K562 (cell line): ENCODE results near the gene PTPN9. TPM values are rescaled to one million over a fixed set of nuclear protein-coding genes. Genes with fewer than 3 reads are reported as not detected.

ENCODE experiments used
- CBFA2T3 ChIP-seq: fragments of 450-650 bp; IDR thresholded peaks from 2 replicates; pipeline ENCODE4 v1.6.1; 2017
- CGGBP1 ChIP-seq: fragments of 250-450 bp; sonication (Bioruptor Pico); IDR thresholded peaks from 2 replicates; pipeline ENCODE4 v1.9.0; 2021; ENCODE audit warnings: mild to moderate bottlenecking
- MTA2 ChIP-seq: fragments of 450-650 bp; IDR thresholded peaks from 2 replicates; pipeline ENCODE4 v1.6.1; 2016; ENCODE audit warnings: low read depth
- PRDM10 ChIP-seq: fragments of 450-650 bp; IDR thresholded peaks from 2 replicates; pipeline ENCODE4 v1.6.1; 2018; ENCODE audit not compliant: partially characterized antibody
- TCF3 ChIP-seq: sonication (generic); formaldehyde crosslinking; IDR thresholded peaks from 2 replicates; pipeline ENCODE4 v1.4.0; 2020; ENCODE audit warnings: mild to moderate bottlenecking, missing genetic modification reagents
- VEZF1 ChIP-seq: fragments of 200-800 bp; sonication (Bioruptor generic); IDR thresholded peaks from 2 replicates; pipeline ENCODE4 v1.6.1; 2017; ENCODE audit warnings: missing genetic modification characterization, missing compliant biosample characterization
- ZZZ3 ChIP-seq: fragments of 450-650 bp; IDR thresholded peaks from 2 replicates; pipeline ENCODE4 v1.6.1; 2016; ENCODE audit warnings: antibody characterized with exemption, mild to moderate bottlenecking, moderate library complexity
- polyA plus RNA-seq, 8 experiments: library from polyadenylated mRNA; depleted of rRNA in 4 of 8; stranded (reverse) in 5 of 8; unstranded in 3 of 8; fragments of >200 nt; fragmentation: Nextera tagmentation in 2 of 8; fragmentation: Illumina TruSeq in 1 of 8; extraction: Ambion mirVana in 2 of 8; extraction: Trizol in 1 of 8; gene quantifications; 2 replicates each; pipeline versions ENCODE4 v1.2.1 to v1.2.3, GENCODE V29; 2011 to 2014; ENCODE audit warnings: inconsistent platforms in 1 of 8, missing spikeins in 1 of 8
- total RNA-seq, 7 experiments: library from RNA; depleted of rRNA in 6 of 7; stranded (reverse); fragments of >200 nt in 6 of 7; fragmentation: Illumina TruSeq in 2 of 7; extraction: Trizol in 2 of 7; gene quantifications; 2 replicates each; pipeline versions ENCODE4 v1.2.1 to v1.2.3, GENCODE V29; 2011 to 2021; ENCODE audit warnings: low replicate concordance in 1 of 7

Gene PTPN9
- total and polyA plus RNA-seq, 9 of the 15 experiments (the other 6 are each of a cell fraction or from before 2014, with no cell fraction given), result 5.0 to 24.0 (median 14.2) TPM

DNA sequence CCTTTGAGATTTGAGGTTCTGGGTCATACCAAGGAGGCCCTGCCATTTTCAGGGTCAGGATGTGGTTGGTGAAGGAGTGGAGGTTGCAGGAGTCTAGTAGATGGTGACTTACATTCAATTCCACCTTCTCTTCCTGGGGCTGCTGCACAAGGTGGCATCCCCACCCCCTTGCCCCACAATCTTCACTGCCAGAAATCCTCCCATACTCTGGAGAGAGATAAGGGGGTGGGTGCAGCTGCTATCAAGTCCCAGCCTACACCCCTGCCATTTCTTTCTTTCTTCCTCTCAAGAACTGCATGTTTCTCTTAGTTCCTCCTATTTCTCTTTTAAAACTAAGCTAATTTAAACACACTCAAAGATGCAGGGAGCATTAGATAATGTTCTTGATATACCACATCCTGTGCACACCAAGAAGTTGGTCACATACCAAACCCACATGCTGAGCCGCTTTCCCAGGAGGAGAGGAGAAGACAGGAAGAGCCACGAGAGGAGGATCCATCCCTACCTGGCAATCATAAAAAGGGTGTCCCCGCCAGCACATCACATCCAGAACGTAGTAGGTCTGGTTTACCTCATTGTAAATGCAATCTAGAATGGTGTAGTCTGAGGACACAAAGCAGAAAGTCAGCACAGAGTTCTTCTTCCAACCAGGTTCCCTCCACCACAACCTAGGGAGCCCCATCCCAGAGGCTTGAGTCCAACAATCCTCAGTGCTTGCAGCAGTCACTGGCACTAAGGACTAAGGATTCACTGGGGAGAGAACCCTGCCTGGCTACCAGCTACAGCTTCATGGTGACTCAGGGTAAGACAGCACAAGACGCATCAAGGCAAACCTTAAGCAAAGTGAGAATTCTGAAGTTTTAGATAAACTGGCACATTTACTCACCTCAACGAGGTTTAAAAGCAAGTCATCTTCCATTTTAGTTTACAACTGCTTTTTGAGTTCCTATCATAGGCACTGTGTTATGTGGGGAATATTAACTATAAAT, 27.9 kb upstream of the PTPN9 start (continued):
- peak; percentile 86 for TF ChIP-seq CBFA2T3
- TF ChIP-seq VEZF1 (CRISPR knock-in tag), result peak; percentile 68
- peak; percentile 84 for TF ChIP-seq TCF3 (CRISPR knock-in tag)
- 0 out of 2 replicates have a peak, but pooled peaks have one; percentile 39 for TF ChIP-seq MTA2
- no peak for TF ChIP-seq CGGBP1 (CRISPR knock-in tag)
- TF ChIP-seq PRDM10, result peak; percentile 33
- TF ChIP-seq ZZZ3, result no peak
